Activated CD8-positive, alpha-beta T cell treated with anti-CD3 and anti-CD28 coated beads, Interleukin-2, amount 10 ng/mL, durations not matched to agents 7 days and 5 days (primary cell): Measurements from ENCODE around the gene ATP23. TPM values are rescaled to one million over a fixed set of nuclear protein-coding genes. Genes with fewer than 3 reads are reported as not detected.
A peak's percentile ranks its signal among the peaks of the same experiment; 100 is the strongest.

Experiments used
- ATAC-seq: fragments of 150-1000 bp; cut with Tn5 transposase; one replicate; pipeline ENCODE4 v1.10.0; 2021; ENCODE audit warnings: moderate library complexity
- CTCF ChIA-PET: fragments of 350-600 bp; sonication (Branson Sonifier 250); formaldehyde crosslinking; loops from one replicate; lab custom pipeline; 2021; ENCODE audit warnings: antibody characterized with exemption; lab: Charles Lee
- POLR2A ChIA-PET: fragments of 350-600 bp; sonication (Branson Sonifier 250); formaldehyde crosslinking; loops from one replicate; lab custom pipeline; 2021; ENCODE audit warnings: antibody characterized with exemption; lab: Charles Lee
- DNase-seq: peaks from one replicate; pipeline ENCODE4 v3.0.0-alpha.2; 2020
- H3K27ac Mint-ChIP-seq: one replicate; pipeline ENCODE4 v1.8.0; 2021; ENCODE audit warnings: mild to moderate bottlenecking, mixed read lengths
- H3K27me3 Mint-ChIP-seq: one replicate; pipeline ENCODE4 v1.8.0; 2021; ENCODE audit warnings: low read depth, mixed read lengths
- H3K36me3 Mint-ChIP-seq: one replicate; pipeline ENCODE4 v1.8.0; 2021; ENCODE audit warnings: low read depth, mixed read lengths
- H3K4me1 Mint-ChIP-seq: one replicate; pipeline ENCODE4 v1.8.0; 2021; ENCODE audit warnings: low read depth, mixed read lengths
- H3K4me3 Mint-ChIP-seq: one replicate; pipeline ENCODE4 v1.8.0; 2021; ENCODE audit warnings: mild to moderate bottlenecking, mixed read lengths
- H3K9me3 Mint-ChIP-seq: one replicate; pipeline ENCODE4 v1.8.0; 2022; ENCODE audit warnings: mixed read lengths; ENCODE audit not compliant: insufficient read depth
- total RNA-seq, 2 experiments: library from RNA; stranded (reverse); gene quantifications; one replicate each; pipeline ENCODE4 v1.2.3, GENCODE V29; 2021

The ATP23 gene
- total RNA-seq, 2 experiments from 2014 or later, result 19.3 to 21.3 TPM

DNA sequence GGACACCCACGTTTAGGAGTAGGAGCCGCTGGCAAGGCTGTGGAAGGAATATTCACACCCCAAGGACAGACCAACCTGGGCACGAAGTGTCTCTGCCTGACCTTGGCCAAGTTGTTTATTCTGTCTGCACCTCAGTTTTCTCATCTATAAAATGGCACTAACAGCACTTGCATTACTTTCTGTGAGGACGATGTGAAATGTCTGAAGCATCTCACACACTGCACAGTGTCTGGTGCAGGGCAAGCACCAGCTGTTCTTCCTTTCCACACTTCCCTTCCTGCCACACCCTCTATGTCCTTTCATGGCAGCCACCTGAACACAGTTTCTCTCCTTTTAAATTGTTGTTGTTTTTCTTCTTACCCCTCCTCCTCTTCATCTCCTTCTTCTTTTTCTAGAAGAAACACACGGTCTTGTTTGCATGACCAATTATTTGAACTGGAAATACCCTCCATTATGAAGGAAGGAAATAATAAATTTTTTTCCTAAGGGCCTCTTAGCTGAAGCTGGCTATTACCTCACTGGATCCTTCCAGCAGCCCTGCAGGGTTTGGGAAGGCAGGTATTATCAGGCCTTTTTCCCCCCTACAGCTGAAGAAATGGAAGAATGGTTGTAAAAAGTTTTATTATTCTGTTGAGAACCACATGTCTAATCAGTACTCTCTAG lies 42.9 kb upstream of the ATP23 start:
- peaks cover 46% of the 10 kb centered on the region for H3K4me1 Mint-ChIP-seq
- DNase-seq (no peak), ATAC-seq (peak; percentile 23)
- H3K4me3 Mint-ChIP-seq, result peak overlapping the region; percentile 26
- POLR2A ChIA-PET, result interaction anchor here (0.6 to 2.2 kb wide), 12 partner anchors 8 to 132 kb away, joined by 3 to 20 read pairs (median 6); partner anchors contain the start of genes ATP23, CTDSP2, CYP27B1 and TSFM
- CTCF ChIA-PET, result interaction anchor here (0.7 to 6.6 kb wide), 18 partner anchors 8 to 315 kb away, joined by 3 to 31 read pairs (median 4); partner anchors contain the start of genes TSFM and TSPAN31
- H3K27ac Mint-ChIP-seq, result peak overlapping the region; percentile 95
- H3K27me3 Mint-ChIP-seq, result peaks cover 2% of the 10 kb centered on the region
- no peaks in the 10 kb centered on the region for H3K36me3 Mint-ChIP-seq
- no peaks in the 10 kb centered on the region for H3K9me3 Mint-ChIP-seq

DNA sequence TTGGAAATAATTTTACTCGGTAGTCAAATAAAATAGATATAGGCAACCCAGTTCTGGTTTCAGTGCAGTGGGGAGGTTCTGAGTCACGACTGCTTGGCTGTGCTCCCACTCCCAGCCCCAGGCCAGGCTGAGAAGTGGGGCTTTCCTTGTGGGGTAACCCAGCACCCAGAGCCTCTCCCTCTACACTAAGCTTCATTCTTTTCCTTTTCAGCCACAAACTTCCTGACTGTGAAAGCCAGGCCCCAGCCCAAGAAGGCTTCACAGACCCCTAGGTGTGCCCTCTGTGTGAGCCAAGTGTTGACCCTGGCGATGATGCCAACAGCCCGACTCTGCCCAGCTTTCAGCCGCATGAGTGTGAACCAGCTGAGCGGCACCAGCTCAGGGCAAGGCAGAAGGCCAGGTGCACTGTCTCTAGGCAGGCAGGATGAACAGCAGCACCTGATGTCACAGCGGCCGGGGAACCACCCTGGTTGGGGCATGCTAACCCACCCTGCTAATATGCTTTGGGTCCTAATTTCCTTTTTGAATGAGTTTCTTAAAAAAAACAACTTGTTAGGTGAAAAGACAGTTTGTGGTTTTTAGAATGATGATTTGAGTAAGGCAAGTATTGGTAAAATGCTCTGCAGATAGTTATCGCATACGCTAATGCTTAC lies 42.2 kb upstream of the ATP23 start:
- Mint-ChIP-seq H3K27ac (peak overlapping the region; percentile 95), H3K9me3 (no peaks in the 10 kb centered on the region), H3K36me3 (no peaks in the 10 kb centered on the region), H3K27me3 (peaks cover 2% of the 10 kb centered on the region), H3K4me1 (peaks cover 46% of the 10 kb centered on the region), H3K4me3 (peak overlapping the region; percentile 61)
- POLR2A ChIA-PET, result interaction anchor here (0.6 to 2.2 kb wide), 12 partner anchors 8 to 720 kb away, joined by 3 to 20 read pairs (median 6); partner anchors contain the start of genes ATP23, CTDSP2, CYP27B1 and TSFM
- CTCF ChIA-PET, result interaction anchor here (0.7 to 6.6 kb wide), 18 partner anchors 9 to 316 kb away, joined by 3 to 31 read pairs (median 4); partner anchors contain the start of genes TSFM and TSPAN31
- DNase-seq, result peak; percentile 74
- peak; percentile 84 for ATAC-seq

DNA sequence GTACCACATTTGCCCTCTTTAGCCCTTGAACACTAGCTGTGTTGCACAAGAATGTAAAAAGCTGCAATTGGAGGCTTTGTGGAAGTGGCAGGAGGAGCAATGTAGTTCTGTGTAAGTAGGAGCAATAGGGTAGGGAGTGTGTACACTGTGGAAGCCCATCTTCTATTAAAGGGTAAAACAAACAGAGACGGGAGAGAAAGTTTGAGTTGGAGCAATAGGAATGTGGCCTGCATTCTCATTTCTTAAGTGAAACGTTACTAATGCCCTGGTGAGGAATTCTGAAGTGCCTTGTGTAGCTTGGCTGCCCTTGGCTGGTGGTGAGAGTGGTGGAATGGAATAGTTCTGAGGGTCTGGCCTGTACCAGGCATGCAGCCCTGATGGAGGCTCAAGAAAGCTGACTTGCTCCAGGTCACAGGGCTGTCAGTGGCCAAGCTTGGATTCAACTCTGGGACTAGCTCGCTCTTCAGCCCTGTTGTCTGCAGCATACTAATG lies 38.8 kb upstream of the ATP23 start:
- no peak overlapping the region for H3K27ac Mint-ChIP-seq
- DNase-seq (no peak), ATAC-seq (no peak)
- H3K4me3 Mint-ChIP-seq, result no peak overlapping the region
- POLR2A ChIA-PET, result no interaction called here
- peaks cover 15% of the 10 kb centered on the region for H3K27me3 Mint-ChIP-seq
- H3K9me3 Mint-ChIP-seq, result no peaks in the 10 kb centered on the region
- H3K36me3 Mint-ChIP-seq, result no peaks in the 10 kb centered on the region
- H3K4me1 Mint-ChIP-seq, result peaks cover 27% of the 10 kb centered on the region
- CTCF ChIA-PET, result interaction anchor here (0.9 to 6.2 kb wide), 15 partner anchors 14 to 146 kb away, joined by 3 to 128 read pairs (median 5); partner anchors contain the start of genes AVIL, CTDSP2, CYP27B1 and MARCHF9

DNA sequence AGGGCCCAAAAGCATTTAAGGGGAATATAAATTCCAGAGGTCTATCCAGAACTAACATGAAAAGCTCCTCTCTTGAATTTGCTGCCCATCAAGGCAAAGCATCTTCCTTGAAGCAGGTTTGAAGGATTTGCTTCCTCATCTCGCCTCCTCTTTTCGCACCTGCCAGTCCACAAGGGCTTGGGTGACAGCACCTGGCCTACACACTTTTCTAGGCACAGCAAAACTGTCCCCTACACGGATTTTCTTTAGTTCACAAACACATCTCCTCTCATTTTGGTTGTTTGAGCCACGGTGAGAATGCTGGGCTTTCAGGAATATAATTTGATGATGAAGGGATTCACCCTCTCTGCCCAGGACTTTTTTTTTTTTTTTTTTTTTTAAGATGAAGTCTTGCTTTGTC lies 36.9 kb upstream of the ATP23 start:
- POLR2A ChIA-PET, result interaction anchor here (0.6 kb wide), 1 partner anchor 89 kb away, joined by 3 read pairs; no protein-coding TSS in a partner anchor

DNA sequence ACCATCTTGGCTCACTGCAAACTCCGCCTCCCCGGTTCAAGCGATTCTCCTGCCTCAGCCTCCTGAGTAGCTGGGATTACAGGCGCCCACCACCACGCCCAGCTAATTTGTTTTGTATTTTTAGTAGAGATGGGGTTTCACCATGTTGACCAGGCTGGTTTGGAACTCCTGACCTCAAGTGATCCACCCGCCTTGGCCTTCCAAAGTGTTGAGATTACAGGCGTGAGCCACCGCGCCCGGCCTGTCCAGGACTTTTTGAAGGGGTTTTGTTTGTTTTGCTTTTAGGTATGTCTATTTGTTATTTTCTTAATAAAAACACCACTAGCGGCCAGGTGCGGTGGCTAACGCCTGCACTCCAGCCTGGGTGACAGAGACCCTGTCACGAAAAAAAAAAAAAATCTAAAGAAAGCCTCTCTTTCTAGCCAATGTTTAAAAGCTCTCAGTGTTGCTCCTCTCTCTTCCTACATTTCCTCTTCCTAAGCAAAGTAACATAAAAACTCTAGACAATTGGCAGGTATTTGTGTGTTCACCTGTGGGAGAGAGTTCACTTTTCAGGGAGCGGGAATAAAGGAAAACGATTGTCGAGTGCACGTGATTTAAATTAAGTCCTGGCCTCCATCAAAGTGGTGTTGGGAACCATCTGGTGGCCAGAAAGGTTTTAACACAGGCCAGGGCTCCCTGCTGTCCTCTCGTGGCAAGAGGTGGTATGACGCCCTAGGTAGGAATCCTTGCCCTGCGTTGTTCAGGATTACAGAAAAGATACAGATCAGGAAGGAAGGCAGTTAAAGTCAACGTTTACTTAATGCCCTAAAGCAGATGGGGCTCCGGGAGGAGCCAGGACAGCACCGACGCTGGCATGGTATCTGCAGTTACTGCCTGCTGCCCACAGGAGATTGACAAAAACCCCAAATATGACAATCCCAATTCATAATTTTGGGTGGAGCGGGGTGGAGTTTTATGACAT lies 36.2 kb upstream of the ATP23 start:
- peaks cover 29% of the 10 kb centered on the region for H3K27me3 Mint-ChIP-seq
- POLR2A ChIA-PET, result no interaction called here
- ATAC-seq (peak; percentile 92), DNase-seq (peak; percentile 88)
- H3K4me3 Mint-ChIP-seq, result no peak overlapping the region
- no peaks in the 10 kb centered on the region for H3K9me3 Mint-ChIP-seq
- H3K27ac Mint-ChIP-seq, result no peak overlapping the region
- H3K4me1 Mint-ChIP-seq, result peaks cover 6% of the 10 kb centered on the region
- CTCF ChIA-PET, result interaction anchor here (0.6 to 6.2 kb wide), 35 partner anchors 10 to 164 kb away, joined by 3 to 128 read pairs (median 5); partner anchors contain the start of genes ATP23, AVIL, CTDSP2 and CYP27B1
- no peaks in the 10 kb centered on the region for H3K36me3 Mint-ChIP-seq

More for the DNA sequence above, 36.9 kb upstream of the ATP23 start:
- no peak overlapping the region for H3K4me3 Mint-ChIP-seq
- H3K36me3 Mint-ChIP-seq, result no peaks in the 10 kb centered on the region
- peaks cover 27% of the 10 kb centered on the region for H3K27me3 Mint-ChIP-seq
- CTCF ChIA-PET, result interaction anchor here (0.6 to 6.2 kb wide), 31 partner anchors 10 to 321 kb away, joined by 3 to 128 read pairs (median 6); partner anchors contain the start of genes ATP23, AVIL, CTDSP2 and CYP27B1
- H3K27ac Mint-ChIP-seq, result no peak overlapping the region
- ATAC-seq (no peak), DNase-seq (no peak)
- H3K4me1 Mint-ChIP-seq, result peaks cover 8% of the 10 kb centered on the region
- H3K9me3 Mint-ChIP-seq, result no peaks in the 10 kb centered on the region

DNA sequence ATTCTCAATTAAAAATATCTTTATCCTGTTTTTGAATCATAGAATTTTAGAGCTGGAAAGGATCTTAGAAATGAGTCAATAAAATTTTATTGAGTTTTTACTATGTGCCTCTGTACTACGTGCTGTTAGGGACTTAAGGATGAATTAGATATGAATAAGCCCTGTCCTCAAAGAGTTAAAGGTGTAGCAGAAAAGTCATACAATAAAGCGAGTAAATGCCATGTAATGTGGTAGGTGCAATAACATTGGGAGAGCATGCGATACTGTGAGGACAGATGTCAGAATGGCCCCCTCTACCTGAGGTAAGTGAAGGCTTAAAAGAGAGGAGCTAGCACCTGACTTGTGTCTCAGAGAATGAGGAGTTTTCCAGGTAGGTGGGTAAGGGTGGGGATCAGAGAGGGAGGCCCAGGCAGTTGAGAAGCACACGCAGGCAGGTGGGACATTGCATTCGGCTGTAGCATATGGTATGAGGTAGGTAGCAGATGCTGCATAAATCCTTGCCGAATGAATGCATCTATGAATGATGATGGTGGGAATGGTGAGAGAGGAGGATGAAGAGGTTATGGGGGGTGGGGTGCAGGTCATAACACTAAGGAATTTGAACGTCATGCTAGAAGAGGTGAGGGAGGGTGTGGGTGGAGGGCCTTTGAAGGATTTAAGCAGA lies 35.4 kb upstream of the ATP23 start:
- DNase-seq (no peak), ATAC-seq (no peak)
- Mint-ChIP-seq H3K4me1 (peaks cover 6% of the 10 kb centered on the region), H3K9me3 (no peaks in the 10 kb centered on the region), H3K27me3 (peaks cover 29% of the 10 kb centered on the region), H3K36me3 (no peaks in the 10 kb centered on the region), H3K27ac (no peak overlapping the region), H3K4me3 (no peak overlapping the region)
- ChIA-PET CTCF (interaction anchor here (0.7 to 6.2 kb wide), 21 partner anchors 11 to 165 kb away, joined by 3 to 128 read pairs (median 7); partner anchors contain the start of genes CTDSP2, MARCHF9 and TSFM), POLR2A (no interaction called here)

DNA sequence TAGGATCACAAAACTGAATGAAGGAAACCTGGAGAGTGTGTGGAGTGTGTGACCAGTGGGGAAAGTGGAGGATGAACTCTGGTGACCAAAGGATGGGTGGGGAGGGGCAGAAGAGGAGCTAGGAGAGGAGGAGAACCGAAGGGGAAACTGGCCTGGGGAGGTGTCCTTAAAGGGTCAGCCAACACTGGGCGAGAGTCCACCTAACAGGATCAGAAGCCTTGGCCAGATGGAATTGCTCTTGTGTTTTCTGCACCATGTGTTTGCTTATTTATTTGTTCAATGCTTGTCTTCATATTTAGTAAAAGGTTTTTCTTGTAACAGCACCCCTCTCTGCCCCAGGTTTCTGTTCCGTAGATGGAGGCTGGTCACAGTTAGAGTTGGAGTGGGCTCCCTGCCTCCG lies 34.5 kb upstream of the ATP23 start:
- CTCF ChIA-PET, result interaction anchor here (1.0 to 6.2 kb wide), 6 partner anchors 65 to 151 kb away, joined by 3 to 119 read pairs (median 7); partner anchors contain the start of gene MARCHF9
- peaks cover 33% of the 10 kb centered on the region for H3K27me3 Mint-ChIP-seq
- ATAC-seq, result no peak
- no peak overlapping the region for H3K4me3 Mint-ChIP-seq
- DNase-seq, result no peak
- peaks cover 6% of the 10 kb centered on the region for H3K4me1 Mint-ChIP-seq
- POLR2A ChIA-PET, result no interaction called here
- no peak overlapping the region for H3K27ac Mint-ChIP-seq
- no peaks in the 10 kb centered on the region for H3K36me3 Mint-ChIP-seq
- H3K9me3 Mint-ChIP-seq, result no peaks in the 10 kb centered on the region

DNA sequence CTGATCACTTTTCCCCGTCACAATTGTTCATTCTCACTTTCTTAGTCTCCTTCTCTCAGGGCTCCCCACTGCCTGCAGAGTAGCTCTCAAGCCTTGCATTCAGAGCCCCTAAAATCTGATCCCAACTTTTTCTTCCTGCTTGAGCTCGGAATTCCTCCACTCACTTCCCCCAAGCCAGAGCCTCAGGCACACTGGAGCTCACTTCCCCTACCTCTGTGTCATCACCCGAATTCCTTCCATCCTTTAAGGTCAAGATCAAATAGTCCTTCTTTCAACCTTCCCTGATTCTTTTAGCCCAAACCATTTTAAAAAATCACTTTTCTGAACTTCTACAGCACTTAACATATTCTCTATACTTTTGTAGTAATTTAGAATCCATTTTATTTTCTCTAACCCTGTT lies 34.1 kb upstream of the ATP23 start:
- no peak for ATAC-seq
- no peak overlapping the region for H3K4me3 Mint-ChIP-seq
- no peak overlapping the region for H3K27ac Mint-ChIP-seq
- no peaks in the 10 kb centered on the region for H3K36me3 Mint-ChIP-seq
- no peaks in the 10 kb centered on the region for H3K9me3 Mint-ChIP-seq
- peaks cover 33% of the 10 kb centered on the region for H3K27me3 Mint-ChIP-seq
- H3K4me1 Mint-ChIP-seq, result peaks cover 6% of the 10 kb centered on the region
- ChIA-PET CTCF (interaction anchor here (1.0 to 6.2 kb wide), 6 partner anchors 65 to 151 kb away, joined by 3 to 119 read pairs (median 7); partner anchors contain the start of gene MARCHF9), POLR2A (no interaction called here)
- no peak for DNase-seq

DNA sequence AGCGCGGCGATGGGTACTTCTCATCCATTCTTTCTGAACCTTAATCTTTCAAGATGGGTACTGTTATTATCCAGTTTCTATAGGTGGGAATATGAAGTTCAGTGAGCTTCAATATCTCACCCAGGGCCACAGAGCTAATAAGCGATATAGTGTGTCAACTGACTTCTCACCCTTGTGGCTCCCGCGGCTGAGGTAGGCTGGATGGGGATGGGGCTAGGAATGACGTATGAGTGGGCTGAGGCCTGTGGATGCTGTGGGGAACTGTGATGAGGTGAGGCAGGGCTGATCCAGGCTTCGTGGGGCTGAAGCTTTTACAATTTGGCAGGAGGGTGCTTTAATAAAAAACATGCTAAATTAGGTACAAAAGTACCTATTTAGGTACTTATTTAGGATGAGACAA lies 32.9 kb upstream of the ATP23 start:
- Mint-ChIP-seq H3K36me3 (no peaks in the 10 kb centered on the region), H3K27me3 (peaks cover 38% of the 10 kb centered on the region), H3K27ac (no peak overlapping the region), H3K4me1 (peaks cover 6% of the 10 kb centered on the region), H3K9me3 (no peaks in the 10 kb centered on the region), H3K4me3 (no peak overlapping the region)
- CTCF ChIA-PET, result interaction anchor here (0.7 to 2.9 kb wide), 5 partner anchors 10 to 152 kb away, joined by 3 to 10 read pairs (median 4); no protein-coding TSS in a partner anchor
- ATAC-seq, result no peak
- POLR2A ChIA-PET, result no interaction called here
- DNase-seq, result no peak

DNA sequence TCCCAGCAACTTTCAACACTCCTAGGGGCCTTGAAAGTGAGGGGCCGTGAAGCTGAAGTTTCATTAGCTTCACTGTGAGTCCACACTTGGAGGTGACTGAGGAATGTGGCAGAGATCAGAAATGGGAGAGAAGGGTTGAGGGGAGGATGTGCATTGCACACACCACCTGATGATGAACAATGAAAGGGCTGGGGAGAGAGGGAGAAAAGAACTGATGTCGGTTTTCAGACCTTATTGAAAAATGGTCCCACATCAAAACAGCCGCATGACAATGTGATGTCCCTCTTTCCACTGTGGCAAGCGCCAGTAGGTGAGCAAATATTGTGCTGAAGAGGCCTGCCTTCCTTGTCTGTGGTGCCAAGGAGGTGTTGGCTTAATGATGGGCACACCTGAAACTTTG lies 32.3 kb upstream of the ATP23 start:
- no peaks in the 10 kb centered on the region for H3K9me3 Mint-ChIP-seq

More for the DNA sequence above, 32.3 kb upstream of the ATP23 start:
- CTCF ChIA-PET, result interaction anchor here (1.1 to 2.9 kb wide), 2 partner anchors 10 to 106 kb away, joined by 4 to 10 read pairs; no protein-coding TSS in a partner anchor
- ATAC-seq (no peak), DNase-seq (no peak)
- Mint-ChIP-seq H3K36me3 (no peaks in the 10 kb centered on the region), H3K4me3 (no peak overlapping the region), H3K4me1 (peaks cover 6% of the 10 kb centered on the region), H3K27me3 (peaks cover 39% of the 10 kb centered on the region), H3K27ac (no peak overlapping the region)
- POLR2A ChIA-PET, result no interaction called here
